WTC11 (cell line): ENCODE measurements around the gene ALOX15B.

ENCODE experiments used
- ATF2 ChIP-seq: sonication (generic); formaldehyde crosslinking; IDR thresholded peaks from 2 replicates; pipeline ENCODE4 v1.8.1; 2022; ENCODE audit warnings: low read depth, missing genetic modification reagents, borderline replicate concordance
- CREB1 ChIP-seq: sonication (generic); formaldehyde crosslinking; IDR thresholded peaks from 2 replicates; pipeline ENCODE4 v1.8.0; 2023; ENCODE audit warnings: mild to moderate bottlenecking, missing genetic modification reagents
- CTCF ChIP-seq: fragments of 200-600 bp; IDR thresholded peaks from 2 replicates; pipeline ENCODE4 v1.8.0; 2022; ENCODE audit warnings: antibody characterized with exemption
- FOXJ3 ChIP-seq: sonication (generic); formaldehyde crosslinking; IDR thresholded peaks from 2 replicates; pipeline ENCODE4 v1.9.0; 2021; ENCODE audit warnings: missing genetic modification reagents, mild to moderate bottlenecking, borderline replicate concordance
- GABPB1 ChIP-seq: sonication (generic); formaldehyde crosslinking; IDR thresholded peaks from 2 replicates; pipeline ENCODE4 v1.8.1; 2023; ENCODE audit warnings: mild to moderate bottlenecking, missing genetic modification reagents
- MAX ChIP-seq: sonication (generic); formaldehyde crosslinking; IDR thresholded peaks from 2 replicates; pipeline ENCODE4 v1.8.0; 2022; ENCODE audit warnings: mild to moderate bottlenecking, missing genetic modification reagents
- SP1 ChIP-seq: sonication (generic); formaldehyde crosslinking; conservative IDR thresholded peaks from 2 replicates; pipeline ENCODE4 v1.8.1; 2022; ENCODE audit warnings: missing genetic modification reagents
- ZNF425 ChIP-seq: fragments of 250-450 bp; sonication (Bioruptor Pico); conservative IDR thresholded peaks from 2 replicates; pipeline ENCODE4 v1.9.0; 2021; ENCODE audit warnings: mild to moderate bottlenecking

GRCh38 chr17:8039611-8040168 is 831 bp downstream of the ALOX15B start:
- TF ChIP-seq CTCF (no peak), ZNF425 (CRISPR knock-in tag) (no peak), CREB1 (CRISPR knock-in tag) (no peak), SP1 (no peak), GABPB1 (CRISPR knock-in tag) (no peak), FOXJ3 (CRISPR knock-in tag) (no peak), ATF2 (CRISPR knock-in tag) (no peak), MAX (no peak)
